ENCODE measurements around the gene KHSRP. TPM values are rescaled to one million over a fixed set of nuclear protein-coding genes. Genes with fewer than 3 reads are reported as not detected.

Gene KHSRP, protein sequence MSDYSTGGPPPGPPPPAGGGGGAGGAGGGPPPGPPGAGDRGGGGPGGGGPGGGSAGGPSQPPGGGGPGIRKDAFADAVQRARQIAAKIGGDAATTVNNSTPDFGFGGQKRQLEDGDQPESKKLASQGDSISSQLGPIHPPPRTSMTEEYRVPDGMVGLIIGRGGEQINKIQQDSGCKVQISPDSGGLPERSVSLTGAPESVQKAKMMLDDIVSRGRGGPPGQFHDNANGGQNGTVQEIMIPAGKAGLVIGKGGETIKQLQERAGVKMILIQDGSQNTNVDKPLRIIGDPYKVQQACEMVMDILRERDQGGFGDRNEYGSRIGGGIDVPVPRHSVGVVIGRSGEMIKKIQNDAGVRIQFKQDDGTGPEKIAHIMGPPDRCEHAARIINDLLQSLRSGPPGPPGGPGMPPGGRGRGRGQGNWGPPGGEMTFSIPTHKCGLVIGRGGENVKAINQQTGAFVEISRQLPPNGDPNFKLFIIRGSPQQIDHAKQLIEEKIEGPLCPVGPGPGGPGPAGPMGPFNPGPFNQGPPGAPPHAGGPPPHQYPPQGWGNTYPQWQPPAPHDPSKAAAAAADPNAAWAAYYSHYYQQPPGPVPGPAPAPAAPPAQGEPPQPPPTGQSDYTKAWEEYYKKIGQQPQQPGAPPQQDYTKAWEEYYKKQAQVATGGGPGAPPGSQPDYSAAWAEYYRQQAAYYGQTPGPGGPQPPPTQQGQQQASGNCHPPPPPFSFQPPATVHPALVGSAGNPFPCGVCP
- total RNA-seq = 54.7 and 131 TPM in 2 replicates

DNA sequence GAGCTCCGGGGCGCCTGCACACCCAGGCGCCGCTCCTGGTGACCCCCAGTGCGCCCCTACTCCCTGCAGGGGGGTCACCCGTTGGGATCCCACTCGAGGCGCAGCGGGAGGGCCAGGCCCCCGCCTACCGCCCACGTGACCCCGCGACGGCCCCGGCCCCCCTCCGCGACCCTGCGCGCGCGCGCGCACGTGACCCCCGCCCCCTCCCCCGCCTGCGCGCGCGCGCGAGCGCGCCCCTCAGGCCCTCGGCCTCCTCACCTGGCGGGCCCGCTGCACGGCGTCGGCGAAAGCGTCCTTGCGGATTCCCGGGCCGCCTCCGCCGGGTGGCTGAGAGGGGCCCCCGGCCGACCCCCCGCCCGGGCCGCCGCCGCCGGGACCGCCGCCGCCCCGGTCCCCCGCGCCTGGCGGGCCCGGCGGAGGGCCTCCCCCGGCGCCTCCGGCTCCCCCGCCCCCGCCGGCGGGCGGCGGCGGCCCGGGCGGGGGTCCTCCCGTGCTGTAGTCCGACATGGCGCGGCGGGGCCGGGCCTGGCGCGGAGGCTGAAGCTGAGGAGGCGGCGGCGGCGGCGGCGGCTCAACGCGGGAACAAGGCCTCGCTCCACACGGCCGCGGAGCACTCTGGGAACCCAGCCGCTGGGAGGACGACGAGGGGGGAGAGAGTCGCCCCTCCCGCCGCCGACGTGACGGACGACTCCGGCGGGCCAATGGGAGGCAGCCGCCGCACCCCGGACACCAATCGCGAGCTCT, at the start of gene KHSRP:
Gene KHSRP, minus strand, starts transcription at position 617 of the 744 bp plus-strand sequence. Its CDS starts 110 bp downstream, at position 507.

GRCh38 chr19:6464070-6464873, 39.7 kb upstream of the KHSRP start, which contains the start of gene CRB3:
CRB3 (plus strand) TSS chr19:6464271; CDS start chr19:6464702, 431 bp downstream.

DNA sequence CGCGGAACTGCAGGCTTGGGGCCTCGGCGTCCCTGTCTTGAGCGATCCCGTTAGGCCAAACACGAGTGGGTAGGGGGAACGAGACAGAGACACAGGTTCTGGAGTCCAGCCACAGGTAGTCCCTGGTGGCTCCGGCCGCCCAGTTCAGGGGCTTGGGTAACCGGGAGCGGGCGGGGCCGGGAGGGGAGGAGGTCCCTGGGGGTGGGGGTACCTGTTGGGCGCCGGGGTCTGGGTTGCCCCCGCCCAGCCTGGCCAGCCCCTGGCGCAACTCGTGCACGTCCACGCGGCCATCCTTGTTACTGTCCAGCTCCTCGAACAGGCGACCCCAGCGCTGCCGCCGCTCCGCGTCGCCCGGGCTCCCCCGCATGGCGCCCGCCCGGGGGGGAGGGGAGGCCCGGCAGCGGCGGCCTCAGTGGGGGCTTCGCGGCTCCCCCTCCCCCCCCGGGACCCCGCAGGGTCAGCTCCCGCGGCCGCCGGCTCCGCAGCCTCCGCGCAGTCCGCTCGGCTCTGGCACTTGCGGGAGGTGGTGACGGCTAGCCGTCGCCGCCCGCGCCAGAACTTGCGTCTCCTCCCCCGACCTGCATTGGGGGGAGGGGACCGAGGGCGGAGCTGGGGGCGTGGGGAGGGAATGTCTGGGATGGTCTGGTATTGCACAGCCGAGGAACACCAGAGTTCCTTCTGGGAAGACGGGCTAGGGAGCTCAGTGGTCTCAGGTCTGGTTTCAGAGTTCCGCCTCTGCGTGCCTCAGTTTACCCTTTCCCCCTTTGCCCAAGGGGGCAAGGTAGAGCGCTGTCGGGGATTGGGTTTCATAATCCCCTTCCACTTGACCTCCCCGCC, 34.9 kb upstream of the KHSRP start, which contains the start of gene SLC25A23:
Gene SLC25A23, minus strand, starts transcription at position 531 of the 837 bp plus-strand sequence. Its CDS starts 164 bp downstream, at position 367.

GRCh38 chr19:6433663-6434062, 9.1 kb upstream of the KHSRP start, which contains the start of gene SLC25A41:
SLC25A41 (minus strand) TSS chr19:6433763; CDS start chr19:6433693, 70 bp downstream.

GRCh38 chr19:6393074-6393982, 31.3 kb downstream of the KHSRP start, which contains the start of gene GTF2F1:
GTF2F1 (minus strand) TSS chr19:6393164; CDS start chr19:6392995, 169 bp downstream.

DNA sequence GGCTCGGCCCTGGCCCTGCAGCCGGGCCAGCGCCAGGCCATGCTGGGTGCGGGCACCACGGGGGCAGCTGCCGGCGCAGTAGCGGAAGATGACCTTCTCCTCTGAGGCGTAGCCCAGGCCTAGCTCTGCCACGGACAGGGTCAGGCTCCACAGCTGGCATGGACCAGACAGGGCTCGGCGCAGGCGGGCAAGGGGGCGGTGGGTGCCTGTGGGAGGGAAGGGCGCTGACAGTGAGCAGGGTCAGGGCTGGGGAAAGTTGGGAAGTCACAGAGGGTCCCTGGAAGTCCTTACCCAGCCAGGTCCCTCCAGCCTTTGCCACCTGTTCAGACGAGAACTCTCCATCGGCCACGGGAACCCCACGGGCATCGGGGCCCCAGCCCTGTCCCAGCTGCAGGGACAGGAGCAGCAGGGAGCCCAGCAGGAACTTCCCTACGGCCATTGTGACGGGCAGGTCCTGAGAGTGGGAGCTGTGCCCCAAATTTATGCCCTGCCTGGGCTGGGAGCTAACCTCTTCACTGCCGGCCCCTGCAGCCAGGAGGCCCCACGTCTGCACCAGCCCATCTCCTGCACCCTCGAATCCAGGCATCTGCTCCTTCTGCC, 49.1 kb downstream of the KHSRP start, which contains the start of gene PSPN:
Gene PSPN, minus strand, starts transcription at position 523 of the 600 bp plus-strand sequence. Its CDS starts 84 bp downstream, at position 439.

GRCh38 chr19:6372594-6373095, 52.0 kb downstream of the KHSRP start, which contains the start of gene ALKBH7:
ALKBH7 (plus strand) TSS chr19:6372794; CDS start chr19:6372821, 27 bp downstream.

Other genes starting within 250 kb of the KHSRP start
- 3.9 and 6.1 TPM in 2 replicates for gene MLLT1, start 144.8 kb downstream of the KHSRP start, total RNA-seq
- gene ACER1, start 91.2 kb downstream of the KHSRP start, total RNA-seq = not detected in 2 replicates
- gene CLPP, start 63.3 kb downstream of the KHSRP start, total RNA-seq = 38.1 and 76.7 TPM in 2 replicates
- gene ALKBH7, start 52.0 kb downstream of the KHSRP start, total RNA-seq = 47.7 and 58.6 TPM in 2 replicates
- 0.96 and 1.1 TPM in 2 replicates for gene PSPN, start 48.9 kb downstream of the KHSRP start, total RNA-seq
- 38.3 and 63.6 TPM in 2 replicates for gene GTF2F1, start 31.6 kb downstream of the KHSRP start, total RNA-seq
- not detected in 2 replicates for gene SLC25A41, start 9.0 kb upstream of the KHSRP start, total RNA-seq
- 13.4 and 34.4 TPM in 2 replicates for gene SLC25A23, start 35.0 kb upstream of the KHSRP start, total RNA-seq
- gene CRB3, start 39.5 kb upstream of the KHSRP start, total RNA-seq = 0.28 TPM in 1 of 2 replicates, not detected in the other
- gene DENND1C, start 57.0 kb upstream of the KHSRP start, total RNA-seq = not detected in 2 replicates
- 1.1 TPM in 1 of 2 replicates, not detected in the other for gene TUBB4A, start 77.5 kb upstream of the KHSRP start, total RNA-seq
- 0.19 and 1.1 TPM in 2 replicates for gene TNFSF9, start 106.2 kb upstream of the KHSRP start, total RNA-seq
- not detected in 2 replicates for gene CD70, start 166.3 kb upstream of the KHSRP start, total RNA-seq
- gene TNFSF14, start 245.3 kb upstream of the KHSRP start, total RNA-seq = under 0.01 and 0.56 TPM in 2 replicates

All from regular cardiac myocyte (primary cell).